Mesothelial cell of epicardium (in vitro differentiated cells): ENCODE measurements around the gene CDH13. TPM values are rescaled to one million over a fixed set of nuclear protein-coding genes. Genes with fewer than 3 reads are reported as not detected.

Experiments
- DNase-seq, 2 experiments: peaks; one replicate each; pipeline ENCODE4 v3.0.0; 2021; ENCODE audit warnings: low spot score in 2 of 2; ENCODE audit not compliant: unreplicated experiment in 2 of 2
- H3K27ac Mint-ChIP-seq: 2 replicates; pipeline ENCODE4 v1.8.0; 2021; ENCODE audit warnings: mixed read lengths
- H3K27me3 Mint-ChIP-seq: 2 replicates; pipeline ENCODE4 v1.8.0; 2021; ENCODE audit warnings: low read depth, mixed read lengths
- H3K36me3 Mint-ChIP-seq: 2 replicates; pipeline ENCODE4 v1.8.0; 2021; ENCODE audit warnings: mixed read lengths
- H3K4me1 Mint-ChIP-seq: 2 replicates; pipeline ENCODE4 v1.8.0; 2021; ENCODE audit warnings: mixed read lengths
- H3K4me3 Mint-ChIP-seq: 2 replicates; pipeline ENCODE4 v1.8.0; 2021; ENCODE audit warnings: mild to moderate bottlenecking, moderate library complexity, mixed read lengths
- H3K9me3 Mint-ChIP-seq: 2 replicates; pipeline ENCODE4 v1.8.0; 2021; ENCODE audit warnings: mixed read lengths
- CTCF ChIP-seq: fragments of 200-600 bp; sonication (generic); IDR thresholded peaks from one replicate; pipeline ENCODE4 v1.5.0; 2021; ENCODE audit warnings: antibody characterized with exemption; ENCODE audit not compliant: unreplicated experiment
- total RNA-seq: library from RNA; stranded (reverse); gene quantifications from 3 replicates; pipeline ENCODE4 v1.2.1, GENCODE V29; 2021

CDH13 gene
- total RNA-seq, 1 donor from 2014 or later: 0.80 TPM

GRCh38 chr16:82801361-82801760 lies 174.6 kb downstream of the CDH13 start:
- no peak overlapping the region for H3K27ac Mint-ChIP-seq
- TF ChIP-seq CTCF: no peak
- no peaks in the 10 kb centered on the region for H3K4me1 Mint-ChIP-seq
- peaks cover 2% of the 10 kb centered on the region for H3K27me3 Mint-ChIP-seq
- no peak for DNase-seq
- no peaks in the 10 kb centered on the region for H3K9me3 Mint-ChIP-seq
- H3K36me3 Mint-ChIP-seq: no peaks in the 10 kb centered on the region
- H3K4me3 Mint-ChIP-seq: no peak overlapping the region

GRCh38 chr16:82805866-82806265 lies 179.1 kb downstream of the CDH13 start:
- Mint-ChIP-seq H3K4me3 (no peak overlapping the region), H3K4me1 (no peaks in the 10 kb centered on the region), H3K27ac (no peak overlapping the region), H3K9me3 (no peaks in the 10 kb centered on the region), H3K27me3 (peaks cover 14% of the 10 kb centered on the region), H3K36me3 (no peaks in the 10 kb centered on the region)
- no peak for TF ChIP-seq CTCF
- no peak for DNase-seq

- Mint-ChIP-seq H3K4me3 (no peak overlapping the region), H3K36me3 (no peaks in the 10 kb centered on the region), H3K4me1 (no peaks in the 10 kb centered on the region), H3K9me3 (no peaks in the 10 kb centered on the region), H3K27me3 (peaks cover 19% of the 10 kb centered on the region), H3K27ac (no peak overlapping the region)
- no peak for DNase-seq
- no peak for TF ChIP-seq CTCF
Observed at GRCh38 chr16:82807311-82807710, 180.5 kb downstream of the CDH13 start.

GRCh38 chr16:82808036-82808435 lies 181.3 kb downstream of the CDH13 start:
- H3K4me3 Mint-ChIP-seq: no peak overlapping the region
- H3K9me3 Mint-ChIP-seq: no peaks in the 10 kb centered on the region
- H3K36me3 Mint-ChIP-seq: no peaks in the 10 kb centered on the region
- H3K27me3 Mint-ChIP-seq: peaks cover 22% of the 10 kb centered on the region
- no peak for DNase-seq
- no peak for TF ChIP-seq CTCF
- H3K27ac Mint-ChIP-seq: no peak overlapping the region
- no peaks in the 10 kb centered on the region for H3K4me1 Mint-ChIP-seq

GRCh38 chr16:82810077-82810476 lies 183.3 kb downstream of the CDH13 start:
- no peaks in the 10 kb centered on the region for H3K9me3 Mint-ChIP-seq
- no peaks in the 10 kb centered on the region for H3K4me1 Mint-ChIP-seq
- no peaks in the 10 kb centered on the region for H3K36me3 Mint-ChIP-seq
- TF ChIP-seq CTCF: no peak
- H3K27me3 Mint-ChIP-seq: peaks cover 26% of the 10 kb centered on the region
- H3K4me3 Mint-ChIP-seq: no peak overlapping the region
- no peak overlapping the region for H3K27ac Mint-ChIP-seq
- DNase-seq: no peak

- Mint-ChIP-seq H3K4me1 (no peaks in the 10 kb centered on the region), H3K27me3 (peaks cover 21% of the 10 kb centered on the region), H3K27ac (no peak overlapping the region), H3K9me3 (no peaks in the 10 kb centered on the region), H3K4me3 (no peak overlapping the region), H3K36me3 (no peaks in the 10 kb centered on the region)
- TF ChIP-seq CTCF: no peak
- no peak for DNase-seq
Observed at GRCh38 chr16:82814059-82814458, 187.3 kb downstream of the CDH13 start.
